Colon (tissue), 2 donors: ENCODE results near the gene CSNK1D.

Experiments used
- FAIRE-seq: peaks from 2 replicates; lab custom pipeline; 2012; peaks lifted over from hg19 to GRCh38; lab: Jason Lieb, UNC
- donor health status: control.
- donor health status: control.

Gene CSNK1D

DNA sequence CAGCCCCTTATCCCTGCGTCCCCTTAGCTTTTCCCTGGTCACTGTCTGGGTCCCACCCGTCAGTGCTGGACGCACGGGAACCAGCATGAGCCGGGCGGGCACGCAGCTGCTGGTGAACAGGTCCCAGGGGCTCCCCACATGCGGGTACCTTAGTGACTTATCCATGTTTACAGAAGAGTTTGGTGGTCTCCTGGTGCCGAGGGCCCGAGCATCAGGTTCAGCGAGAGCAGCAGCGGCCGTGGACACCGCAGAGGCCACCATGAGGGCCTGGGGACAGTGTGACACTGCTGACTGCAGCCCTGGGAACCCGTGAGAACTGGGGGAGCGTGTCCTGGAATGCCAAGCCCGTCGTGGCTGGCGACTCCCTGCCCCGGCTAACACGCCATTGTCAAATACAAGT is 37.4 kb upstream of the CSNK1D start:
- FAIRE-seq, result no peak

DNA sequence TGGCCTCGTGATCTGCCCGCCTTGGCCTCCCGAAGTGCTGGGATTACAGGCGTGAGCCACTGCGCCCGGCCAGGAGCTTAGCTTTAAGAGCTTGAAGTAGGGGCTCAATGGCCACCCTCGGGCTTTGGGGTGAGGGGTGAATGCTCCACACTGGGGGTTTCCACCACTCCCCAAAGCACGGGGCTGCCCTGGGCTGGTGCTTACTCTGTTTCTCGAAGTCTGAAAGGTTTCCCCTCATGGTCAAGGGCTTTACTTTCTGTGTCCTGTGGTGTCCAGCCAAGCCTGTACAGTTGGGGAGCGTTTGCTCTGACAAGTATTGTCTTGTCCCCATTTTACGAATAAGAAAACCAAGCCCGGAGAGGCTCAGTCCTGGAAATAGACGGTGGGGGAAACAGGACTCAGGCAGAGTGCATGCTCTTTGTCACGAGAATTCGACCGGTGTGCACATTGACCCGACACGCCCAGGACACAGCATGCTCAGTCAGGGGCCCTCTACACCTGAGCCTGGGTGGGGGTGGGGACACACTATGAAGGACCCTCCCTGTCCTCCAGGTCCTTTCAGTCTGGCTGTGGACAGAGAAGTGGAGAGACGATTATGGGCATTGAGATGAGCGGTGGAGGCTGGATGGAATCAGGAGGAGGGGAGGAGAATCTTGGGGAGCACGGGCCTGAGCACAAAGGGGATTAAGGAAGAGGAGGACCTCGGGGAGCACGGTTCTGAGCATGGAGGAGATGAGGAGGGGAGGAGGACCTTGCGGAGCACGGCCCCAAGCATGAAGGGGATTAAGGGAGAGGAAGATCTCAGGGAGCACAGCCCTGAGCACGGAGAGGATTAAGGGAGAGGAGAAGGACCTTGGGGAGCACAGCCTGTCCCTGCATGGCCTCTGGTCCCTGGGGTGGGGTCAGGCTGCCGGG is 36.4 kb upstream of the CSNK1D start:
- no peak for FAIRE-seq

DNA sequence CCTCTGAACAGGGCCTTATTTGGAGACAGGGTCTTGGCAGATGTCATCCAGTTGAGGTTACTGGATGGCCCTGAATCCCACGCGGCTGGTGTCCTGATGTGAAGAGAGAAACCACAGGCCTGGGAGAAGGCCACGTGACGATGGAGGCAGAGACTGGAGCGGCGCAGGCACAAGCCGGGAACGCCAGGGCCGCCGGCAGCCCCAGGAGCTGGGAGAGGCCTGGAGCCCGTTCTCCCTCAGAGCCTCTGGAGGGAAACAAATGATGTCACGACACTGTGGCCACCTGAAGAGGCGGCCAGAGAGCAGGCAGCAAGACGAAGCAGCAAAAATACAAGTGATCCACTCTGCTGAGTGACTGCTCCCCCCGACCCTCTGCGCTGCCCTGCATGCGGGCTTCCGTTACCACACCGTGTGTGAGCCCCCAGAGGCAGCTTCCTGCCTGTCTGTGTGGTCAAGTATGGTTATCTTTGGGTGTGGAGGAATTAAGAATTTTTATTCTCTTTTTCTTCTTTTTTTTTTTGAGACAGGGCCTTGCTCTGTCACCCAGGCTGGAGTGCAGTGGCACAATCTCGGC is 32.3 kb upstream of the CSNK1D start:
- FAIRE-seq, result no peak

- FAIRE-seq, result no peak
These were observed 31.6 kb upstream of the CSNK1D start for GRCh38 chr17:82304826-82305726.

GRCh38 chr17:82303944-82304808 is 30.7 kb upstream of the CSNK1D start:
- FAIRE-seq, result no peak

- no peak for FAIRE-seq
These were observed 29.8 kb upstream of the CSNK1D start for GRCh38 chr17:82302991-82303943.

- no peak for FAIRE-seq
These were observed 29.1 kb upstream of the CSNK1D start for GRCh38 chr17:82302568-82302963.

GRCh38 chr17:82301916-82302567 is 28.5 kb upstream of the CSNK1D start:
- FAIRE-seq, result no peak

GRCh38 chr17:82301300-82301915 is 27.9 kb upstream of the CSNK1D start:
- no peak for FAIRE-seq

GRCh38 chr17:82300707-82301270 is 27.3 kb upstream of the CSNK1D start:
- no peak for FAIRE-seq

GRCh38 chr17:82300228-82300627 is 26.7 kb upstream of the CSNK1D start:
- FAIRE-seq, result no peak

- FAIRE-seq, result no peak
These were observed 26.0 kb upstream of the CSNK1D start for GRCh38 chr17:82299452-82299851.

DNA sequence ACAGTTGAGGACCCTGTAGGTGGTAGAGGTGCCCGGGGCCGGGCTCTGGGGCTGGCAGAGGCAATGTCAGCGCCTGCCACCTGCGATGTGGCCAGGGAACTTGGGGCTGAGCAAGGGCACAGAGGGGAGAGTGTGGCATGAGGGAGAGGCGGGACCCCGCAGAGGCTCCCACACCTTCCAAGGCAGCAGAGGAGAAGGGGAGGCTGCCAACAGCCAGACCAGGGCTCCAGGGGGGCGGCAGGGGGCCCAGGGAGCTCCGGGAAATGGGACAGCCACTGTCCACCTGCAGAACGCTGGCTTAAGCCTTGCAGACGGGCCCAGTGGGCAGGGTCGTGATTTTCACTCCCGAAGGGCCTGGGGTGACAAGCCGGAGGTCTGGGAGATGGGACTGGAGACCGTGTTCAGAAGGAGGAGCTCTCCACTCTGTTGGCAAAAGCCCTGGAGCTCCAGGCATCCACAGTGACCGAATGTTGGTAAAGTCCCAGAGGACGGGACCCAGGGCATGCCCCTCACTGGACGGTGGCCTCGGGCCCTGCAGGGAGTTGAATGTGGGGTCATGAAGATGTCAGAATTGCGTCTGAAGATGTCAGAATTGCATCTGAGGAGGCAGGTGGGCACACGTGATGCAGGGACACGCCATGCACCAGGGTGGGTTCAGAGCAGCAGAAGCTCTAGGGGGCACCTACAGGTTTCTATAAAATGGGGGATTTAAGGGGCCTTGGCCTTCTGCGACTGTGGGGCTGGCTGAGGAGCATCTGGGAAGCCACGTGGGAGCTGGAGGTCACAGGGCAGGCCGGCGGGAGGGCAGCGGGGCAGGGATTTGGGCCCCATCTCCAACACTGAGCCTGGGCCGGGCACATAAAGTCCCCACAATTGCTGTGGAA is 25.3 kb upstream of the CSNK1D start:
- no peak for FAIRE-seq

- no peak for FAIRE-seq
These were observed 24.4 kb upstream of the CSNK1D start for GRCh38 chr17:82297714-82298537.

DNA sequence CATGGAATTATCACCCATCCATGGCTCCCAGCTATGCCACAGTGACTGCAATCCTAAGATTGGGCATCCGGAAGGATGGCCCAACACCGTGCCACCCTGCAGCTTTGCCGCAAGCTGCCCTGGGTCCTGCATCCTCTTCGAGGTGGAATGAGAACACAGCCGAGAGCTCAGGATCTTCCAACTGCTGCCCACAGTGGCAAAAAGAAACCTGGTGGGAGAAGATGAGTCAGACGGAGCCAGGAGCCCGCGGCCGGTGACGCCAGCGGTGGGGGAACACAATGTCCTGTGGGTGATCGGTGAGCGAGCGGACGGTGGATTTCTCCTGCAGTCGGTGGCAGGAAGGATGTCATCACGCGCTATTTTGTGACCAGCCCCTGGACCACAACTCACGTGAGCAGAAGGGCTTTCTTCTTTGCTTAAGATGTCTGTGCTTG is 23.8 kb upstream of the CSNK1D start:
- no peak for FAIRE-seq

DNA sequence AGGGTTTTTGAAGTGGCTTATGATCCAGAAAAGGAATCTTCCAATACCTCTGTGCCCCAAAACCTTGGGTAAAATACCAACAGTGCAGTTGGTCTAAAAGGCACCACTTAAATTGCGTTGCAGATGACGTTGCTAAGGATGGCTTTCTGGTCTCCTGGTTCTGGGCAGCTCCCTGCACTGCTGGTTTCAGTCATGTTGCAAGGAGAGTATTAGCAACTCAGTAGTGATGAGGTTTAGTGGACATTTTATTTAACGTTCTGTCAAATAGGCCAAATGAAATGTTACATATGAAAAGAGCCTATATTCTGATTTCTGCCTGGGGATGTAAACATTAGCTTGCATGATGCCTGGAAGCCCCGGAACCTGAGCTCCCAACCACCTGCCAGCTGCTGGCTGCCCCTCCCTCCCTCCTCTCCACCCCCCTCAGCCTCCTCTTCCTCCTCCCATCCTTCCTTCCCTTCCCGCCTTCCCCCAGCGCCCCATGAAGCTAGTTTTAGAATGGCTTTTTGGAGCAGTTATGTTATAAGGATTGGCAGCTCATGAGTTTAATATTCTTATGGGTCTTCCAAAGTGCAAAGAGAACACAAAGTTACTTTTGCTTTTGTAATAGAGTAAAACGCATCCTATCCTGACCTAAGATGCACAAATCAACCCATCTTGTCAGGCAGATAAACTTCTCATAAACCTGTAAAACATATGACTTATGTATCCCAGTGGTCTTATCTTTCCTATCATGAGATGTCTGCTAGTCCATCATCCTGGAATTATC is 23.2 kb upstream of the CSNK1D start:
- no peak for FAIRE-seq

GRCh38 chr17:82295472-82295814 is 21.9 kb upstream of the CSNK1D start:
- FAIRE-seq, result no peak
